Measurements from ENCODE around the gene LYRM4.

The LYRM4 gene

DNA sequence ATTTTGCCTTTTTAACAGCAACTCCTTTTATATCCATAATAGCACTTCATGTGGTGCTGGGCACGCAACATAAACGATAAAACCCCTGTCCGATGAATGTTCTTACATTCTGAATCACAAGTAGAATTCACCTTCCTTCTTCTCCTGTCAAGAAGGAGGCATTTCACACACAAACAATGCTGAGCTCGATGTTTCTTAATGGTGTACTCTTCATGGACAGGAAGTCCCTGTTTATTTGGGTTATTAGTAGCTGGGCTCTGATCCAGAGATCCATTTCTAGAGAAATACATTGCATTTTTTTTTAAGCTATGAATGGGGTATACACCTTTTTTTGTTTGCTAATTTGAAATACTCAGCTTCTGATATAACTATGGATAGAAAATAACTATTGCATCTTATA, 93.2 kb downstream of the LYRM4 start:
- H3K27ac ChIP-seq: peak overlapping the region; percentile 66
- TF ChIP-seq, protein P1, sequence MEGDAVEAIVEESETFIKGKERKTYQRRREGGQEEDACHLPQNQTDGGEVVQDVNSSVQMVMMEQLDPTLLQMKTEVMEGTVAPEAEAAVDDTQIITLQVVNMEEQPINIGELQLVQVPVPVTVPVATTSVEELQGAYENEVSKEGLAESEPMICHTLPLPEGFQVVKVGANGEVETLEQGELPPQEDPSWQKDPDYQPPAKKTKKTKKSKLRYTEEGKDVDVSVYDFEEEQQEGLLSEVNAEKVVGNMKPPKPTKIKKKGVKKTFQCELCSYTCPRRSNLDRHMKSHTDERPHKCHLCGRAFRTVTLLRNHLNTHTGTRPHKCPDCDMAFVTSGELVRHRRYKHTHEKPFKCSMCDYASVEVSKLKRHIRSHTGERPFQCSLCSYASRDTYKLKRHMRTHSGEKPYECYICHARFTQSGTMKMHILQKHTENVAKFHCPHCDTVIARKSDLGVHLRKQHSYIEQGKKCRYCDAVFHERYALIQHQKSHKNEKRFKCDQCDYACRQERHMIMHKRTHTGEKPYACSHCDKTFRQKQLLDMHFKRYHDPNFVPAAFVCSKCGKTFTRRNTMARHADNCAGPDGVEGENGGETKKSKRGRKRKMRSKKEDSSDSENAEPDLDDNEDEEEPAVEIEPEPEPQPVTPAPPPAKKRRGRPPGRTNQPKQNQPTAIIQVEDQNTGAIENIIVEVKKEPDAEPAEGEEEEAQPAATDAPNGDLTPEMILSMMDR (conservative IDR thresholded peaks at IDR 0.05): no peak

DNA sequence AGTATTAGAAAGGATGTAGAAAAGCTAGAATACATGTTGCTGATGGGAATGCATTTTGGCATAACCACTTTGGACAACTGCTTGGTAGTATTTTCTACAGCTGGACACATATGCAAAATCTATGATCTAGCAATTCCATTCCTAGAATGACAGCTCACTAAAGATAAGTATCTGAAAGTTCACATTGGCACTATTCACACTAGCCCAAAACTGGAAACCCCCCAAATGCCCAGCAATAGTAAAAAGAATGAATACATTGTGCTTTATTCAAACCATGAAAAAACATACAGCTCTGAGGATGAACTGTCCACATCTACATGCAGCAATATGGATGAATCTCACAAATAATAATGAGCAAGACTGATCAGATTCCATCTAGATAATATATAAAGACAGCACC, 96.7 kb downstream of the LYRM4 start:
- TF ChIP-seq, protein P1 (conservative IDR thresholded peaks at IDR 0.05): no peak
- no peak overlapping the region for H3K27ac ChIP-seq

DNA sequence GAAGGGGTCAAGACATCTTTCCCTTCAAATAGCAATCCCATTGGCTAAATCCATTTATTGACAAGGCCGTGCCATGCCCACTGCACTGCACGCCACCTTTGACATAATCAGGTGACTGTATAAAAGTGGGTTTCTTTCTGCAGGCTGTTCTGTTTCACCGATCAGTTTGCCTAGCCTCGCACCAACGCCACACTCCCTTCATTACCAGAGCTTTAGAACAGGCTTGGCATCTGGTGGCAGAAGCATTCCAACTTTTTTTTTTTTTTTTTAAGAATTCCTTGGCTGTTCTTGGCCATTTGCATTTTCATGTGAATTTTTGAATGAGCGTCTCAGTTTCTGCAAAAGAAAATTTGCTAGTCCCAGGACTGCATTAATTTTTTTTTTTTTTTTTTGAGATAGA, 97.5 kb downstream of the LYRM4 start:
- TF ChIP-seq, protein P1 (conservative IDR thresholded peaks at IDR 0.05): no peak
- no peak overlapping the region for H3K27ac ChIP-seq

DNA sequence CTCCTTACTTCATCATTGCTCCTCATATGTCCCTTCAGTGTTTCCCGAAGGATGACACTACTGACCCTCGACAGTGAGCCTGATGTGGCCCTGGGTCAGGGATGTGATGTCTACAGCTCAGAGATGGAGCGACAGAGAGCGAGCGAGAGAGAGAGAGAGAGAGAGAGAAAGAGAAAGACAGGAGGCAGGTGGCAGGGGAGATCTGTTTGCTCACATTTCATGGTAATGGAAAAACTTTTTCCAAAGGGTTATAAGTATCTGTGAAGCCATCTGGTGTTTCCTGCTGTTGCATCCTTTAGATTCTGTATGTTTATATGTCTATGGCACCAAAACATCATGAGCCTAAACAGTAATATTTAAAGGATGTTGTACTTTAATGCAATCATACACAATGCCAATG, 98.4 kb downstream of the LYRM4 start:
- no peak overlapping the region for H3K27ac ChIP-seq
- TF ChIP-seq, protein P1 (conservative IDR thresholded peaks at IDR 0.05): no peak

DNA sequence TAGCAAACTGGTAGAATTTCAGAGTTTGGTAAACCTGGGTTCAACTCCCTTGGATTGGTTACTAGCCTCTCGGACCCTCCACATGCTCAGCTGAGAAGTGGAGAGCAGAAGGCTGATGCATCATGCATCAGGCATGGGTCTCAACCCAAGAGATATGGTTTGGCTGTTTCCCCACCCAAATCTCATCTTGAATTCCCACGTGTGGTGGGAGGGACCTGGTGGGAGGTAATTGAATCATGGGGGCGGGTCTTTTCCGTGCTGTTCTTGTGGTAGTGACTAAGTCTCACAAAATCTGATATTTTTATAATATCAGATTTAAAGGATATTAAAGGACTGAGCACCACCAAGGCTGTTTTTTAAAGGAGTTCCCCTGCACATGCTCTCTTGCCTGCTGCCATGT, 100.5 kb downstream of the LYRM4 start:
- H3K27ac ChIP-seq: no peak overlapping the region
- TF ChIP-seq, protein P1 (conservative IDR thresholded peaks at IDR 0.05): no peak

DNA sequence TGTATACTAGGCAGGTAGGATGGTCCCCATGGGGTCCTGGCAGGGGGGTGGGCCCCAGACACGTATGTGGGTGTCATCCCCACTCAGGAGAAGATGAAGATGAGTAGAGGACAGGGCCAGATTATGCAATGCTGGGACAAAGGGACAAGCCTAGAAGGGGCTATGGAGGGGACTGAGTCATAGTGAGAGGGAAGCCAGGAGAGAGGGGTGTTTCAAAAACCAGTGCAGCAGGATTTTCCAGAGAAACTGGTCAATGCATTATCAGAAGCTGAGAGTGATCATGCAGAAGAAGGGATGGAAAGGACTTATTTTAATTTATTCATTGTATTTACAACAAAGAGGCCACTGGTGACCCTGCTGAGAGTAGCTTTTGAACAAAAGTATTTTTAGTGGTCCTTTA, 101.6 kb downstream of the LYRM4 start:
- TF ChIP-seq, protein P1 (conservative IDR thresholded peaks at IDR 0.05): no peak
- H3K27ac ChIP-seq: no peak overlapping the region

DNA sequence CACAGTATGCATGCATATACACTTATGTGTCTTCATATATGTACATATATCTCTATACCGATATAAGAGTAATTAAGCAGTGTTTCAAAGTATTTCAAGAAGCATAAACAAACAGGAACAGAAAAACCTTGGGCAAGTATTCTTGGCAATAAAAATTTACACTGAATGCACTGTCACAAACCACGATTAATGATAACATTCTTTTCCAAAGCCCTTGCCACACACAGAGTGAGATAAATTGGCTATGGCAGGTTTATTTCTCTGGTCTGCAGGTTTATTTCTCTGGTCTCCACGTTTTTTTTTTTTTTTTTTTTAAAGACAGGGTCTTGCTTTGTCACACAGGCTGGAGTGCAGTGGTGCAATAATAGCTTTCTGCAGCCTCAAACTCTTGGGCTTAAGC, 102.6 kb downstream of the LYRM4 start:
- H3K27ac ChIP-seq: peak overlapping the region; percentile 16; the same call in 1 of the 2 replicates
- TF ChIP-seq, protein P1 (conservative IDR thresholded peaks at IDR 0.05): no peak

All from VCaP (cell line).